ENCODE data around the gene MEGF11. TPM values are rescaled to one million over a fixed set of nuclear protein-coding genes. Genes with fewer than 3 reads are reported as not detected.
"Not testable (repeated sequence)": the region's sequence is repeated elsewhere in the genome, so short reads cannot be mapped to it uniquely, and the experiment has no call there.

Gene MEGF11
- total RNA-seq, 1 experiment from 2014 or later = 1.2 TPM

DNA sequence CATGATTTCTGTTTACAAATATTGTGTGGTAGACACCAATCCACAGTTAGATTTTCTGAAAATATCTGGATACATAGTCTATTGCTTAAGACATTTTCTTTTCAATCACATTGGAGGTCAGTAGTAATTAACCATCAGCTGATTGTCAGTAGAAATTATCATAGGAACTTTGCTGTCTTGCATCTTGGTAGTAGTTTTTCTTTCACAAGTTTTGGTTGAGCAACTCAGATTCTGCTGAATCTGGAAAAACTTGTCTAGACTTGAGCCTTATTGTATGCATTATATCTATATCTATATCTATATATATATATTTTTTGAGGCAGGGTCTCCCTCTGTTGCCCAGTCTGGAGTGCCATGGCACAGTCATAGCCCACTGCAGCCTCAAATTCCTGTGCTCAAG is 380.3 kb downstream of the MEGF11 start:
- peaks cover 12 to 13% of the 10 kb centered on the region in 2 experiments for H3K4me1 Mint-ChIP-seq
- H3K4me3 Mint-ChIP-seq = no peak overlapping the region
- Histone ChIP-seq H4K5ac (ENCODE audit: insufficient read length, low read depth, low read length) (no peak overlapping the region), H4K91ac (ENCODE audit: insufficient read length, low read depth, low read length) (no peak overlapping the region), H2BK5ac (ENCODE audit: insufficient read length, low read length) (no peak overlapping the region), H2AK5ac (ENCODE audit: insufficient read length, low read length) (no peak overlapping the region), H3K14ac (ENCODE audit: insufficient read depth, low read length) (no peak overlapping the region), H2BK20ac (ENCODE audit: low read depth, low read length, poor library complexity, severe bottlenecking) (no peak overlapping the region), H2BK12ac (ENCODE audit: insufficient read length, low read depth, low read length) (no peak overlapping the region), H3K4me2 (ENCODE audit: insufficient read depth, insufficient read length, low read length) (no peak overlapping the region), H4K8ac (replicated peaks; ENCODE audit: insufficient read length, low read depth, low read length) (no peak overlapping the region), H3K4ac (ENCODE audit: low read depth, low read length) (no peak overlapping the region), H4K20me1 (ENCODE audit: control insufficient read depth, insufficient read depth, insufficient read length) (no peaks in the 10 kb centered on the region), H3K18ac (ENCODE audit: insufficient read length, low read depth, low read length) (no peak overlapping the region), H3K23ac (ENCODE audit: insufficient read length, low read depth, low read length) (no peak overlapping the region), H2AFZ (ENCODE audit: low read length) (no peak overlapping the region), H3K27me3 (ENCODE audit: insufficient read depth, low read length) (no peaks in the 10 kb centered on the region), H3K23me2 (ENCODE audit: insufficient read length, low read depth, low read length, poor library complexity, severe bottlenecking) (peaks cover 4% of the 10 kb centered on the region), H2BK120ac (ENCODE audit: low read depth, low read length, poor library complexity, severe bottlenecking) (no peak overlapping the region), H3K9me3 (ENCODE audit: control insufficient read depth, low read depth, low read length) (no peaks in the 10 kb centered on the region), H3K9ac (ENCODE audit: extremely low read depth, insufficient read length, low read length) (no peak overlapping the region), H3K79me1 (ENCODE audit: insufficient read depth, low read depth, low read length, poor library complexity, severe bottlenecking) (peaks cover 3% of the 10 kb centered on the region), H3T11ph (ENCODE audit: low read length) (no peak overlapping the region), H3K56ac (ENCODE audit: insufficient read length, low read depth, low read length) (no peak overlapping the region), H3K79me2 (ENCODE audit: insufficient read depth, low read length) (peaks cover 23% of the 10 kb centered on the region; the same call in 1 of the 2 replicates), H2BK15ac (ENCODE audit: low read depth, low read length) (no peak overlapping the region), H3K27ac (ENCODE audit: insufficient read length, low read depth, low read length) (no peak overlapping the region), H3K4me1 (ENCODE audit: insufficient read depth, low read length) (no peaks in the 10 kb centered on the region)
- peaks cover 7 to 25% (median 18%) of the 10 kb centered on the region in 3 experiments; a peak in 6 of 7 replicates for H3K36me3 Mint-ChIP-seq (ENCODE audit: insufficient read depth in 1 of 3, low read depth in 3 of 3)
- H3K9me3 Mint-ChIP-seq = peaks cover 3 to 5% of the 10 kb centered on the region in 2 experiments; a peak in 3 of 5 replicates
- DNase-seq = no peak
- H3K27me3 Mint-ChIP-seq (ENCODE audit: low read depth) = peaks cover 5% of the 10 kb centered on the region; the same call in 1 of the 2 replicates
- TF ChIP-seq CTCF (conservative IDR thresholded peaks at IDR 0.05) = no peak
- no peak overlapping the region for H3K27ac Mint-ChIP-seq

GRCh38 chr15:65872596-65872995 is 381.0 kb downstream of the MEGF11 start:
- not testable (repeated sequence) for H4K91ac ChIP-seq (ENCODE audit: insufficient read length, low read depth, low read length); H3K56ac ChIP-seq (ENCODE audit: insufficient read length, low read depth, low read length); H4K20me1 ChIP-seq (ENCODE audit: control insufficient read depth, insufficient read depth, insufficient read length); DNase-seq; H2BK120ac ChIP-seq (ENCODE audit: low read depth, low read length, poor library complexity, severe bottlenecking); H2BK20ac ChIP-seq (ENCODE audit: low read depth, low read length, poor library complexity, severe bottlenecking); H3K4me3 Mint-ChIP-seq; H3K4ac ChIP-seq (ENCODE audit: low read depth, low read length); H3K27me3 ChIP-seq (ENCODE audit: insufficient read depth, low read length); H2BK5ac ChIP-seq (ENCODE audit: insufficient read length, low read length); H3K9ac ChIP-seq (ENCODE audit: extremely low read depth, insufficient read length, low read length); H3K27me3 Mint-ChIP-seq (ENCODE audit: low read depth); H2AK5ac ChIP-seq (ENCODE audit: insufficient read length, low read length); H3K23ac ChIP-seq (ENCODE audit: insufficient read length, low read depth, low read length); H3K23me2 ChIP-seq (ENCODE audit: insufficient read length, low read depth, low read length, poor library complexity, severe bottlenecking); H3K9me3 Mint-ChIP-seq; H3K9me3 ChIP-seq (ENCODE audit: control insufficient read depth, low read depth, low read length); H4K5ac ChIP-seq (ENCODE audit: insufficient read length, low read depth, low read length); H2BK15ac ChIP-seq (ENCODE audit: low read depth, low read length); H3K14ac ChIP-seq (ENCODE audit: insufficient read depth, low read length); H3K27ac ChIP-seq (ENCODE audit: insufficient read length, low read depth, low read length); H2AFZ ChIP-seq (ENCODE audit: low read length); H3K4me2 ChIP-seq (ENCODE audit: insufficient read depth, insufficient read length, low read length); H2BK12ac ChIP-seq (ENCODE audit: insufficient read length, low read depth, low read length); H4K8ac ChIP-seq (replicated peaks; ENCODE audit: insufficient read length, low read depth, low read length); H3K4me1 ChIP-seq (ENCODE audit: insufficient read depth, low read length); H3T11ph ChIP-seq (ENCODE audit: low read length); H3K79me1 ChIP-seq (ENCODE audit: insufficient read depth, low read depth, low read length, poor library complexity, severe bottlenecking); H3K18ac ChIP-seq (ENCODE audit: insufficient read length, low read depth, low read length)
- Mint-ChIP-seq H3K4me1 (peaks cover 13 to 15% of the 10 kb centered on the region in 2 experiments), H3K36me3 (ENCODE audit: insufficient read depth in 1 of 3, low read depth in 3 of 3) (peaks cover 2 to 19% (median 12%) of the 10 kb centered on the region in 3 experiments; a peak in 5 of 7 replicates), H3K27ac (peak overlapping the region in 1 of 3 experiments; percentile 61; a peak in 1 of 7 replicates)
- WGBS (ENCODE audit: extremely low coverage, insufficient read length, low lambda C conversion rate) = no CpG with 5 or more reads among the region's 5 CpGs
- peaks cover 23% of the 10 kb centered on the region; the same call in 1 of the 2 replicates for H3K79me2 ChIP-seq (ENCODE audit: insufficient read depth, low read length)
